GM19463 (cell line): Measurements from ENCODE around the gene ACTR3C.
"Not testable (repeated sequence)": the region's sequence is repeated elsewhere in the genome, so short reads cannot be mapped to it uniquely, and the experiment has no call there.

Experiments
- ATAC-seq: cut with Tn5 transposase; IDR thresholded peaks from one replicate; pipeline ENCODE4 v1.9.1; 2021; ENCODE audit warnings: mild to moderate bottlenecking, moderate library complexity; ENCODE audit not compliant: unreplicated experiment

ACTR3C gene

DNA sequence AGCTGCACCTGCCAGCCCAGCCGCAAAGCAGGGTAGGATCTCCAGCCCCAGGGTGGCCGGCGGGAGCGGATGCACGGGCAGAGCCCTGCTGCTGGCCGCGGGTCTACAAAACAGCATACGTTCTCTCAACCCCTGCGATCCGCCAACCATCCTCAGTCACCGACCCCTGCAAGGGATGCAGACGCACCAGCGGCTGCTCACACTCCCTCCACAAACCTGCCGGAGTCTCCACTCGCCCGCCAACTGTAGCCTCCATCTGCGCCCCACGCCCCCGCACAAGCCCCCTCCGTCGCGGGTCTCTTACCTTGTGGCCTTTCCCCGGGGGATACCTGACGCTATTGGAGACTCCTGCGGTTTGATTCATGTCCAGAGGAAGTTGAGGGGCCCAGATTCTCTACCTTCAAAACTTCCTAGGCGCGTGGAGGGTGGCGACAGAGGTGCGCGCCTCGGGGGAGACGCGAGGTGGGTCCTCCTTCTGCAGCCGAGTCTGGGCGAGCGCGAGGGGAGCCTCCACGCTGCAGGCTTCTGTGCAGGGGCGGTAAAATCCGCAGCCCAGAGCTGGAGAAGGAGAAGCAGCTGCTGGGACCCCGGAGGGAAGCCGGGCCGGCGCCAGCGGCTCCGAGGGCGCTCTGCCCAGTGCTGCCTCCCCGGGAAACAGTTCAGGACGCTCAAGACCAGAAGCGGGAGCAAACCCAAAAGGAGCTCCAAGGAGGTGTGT is 103.2 kb downstream of the ACTR3C start:
- not testable (repeated sequence) for ATAC-seq

DNA sequence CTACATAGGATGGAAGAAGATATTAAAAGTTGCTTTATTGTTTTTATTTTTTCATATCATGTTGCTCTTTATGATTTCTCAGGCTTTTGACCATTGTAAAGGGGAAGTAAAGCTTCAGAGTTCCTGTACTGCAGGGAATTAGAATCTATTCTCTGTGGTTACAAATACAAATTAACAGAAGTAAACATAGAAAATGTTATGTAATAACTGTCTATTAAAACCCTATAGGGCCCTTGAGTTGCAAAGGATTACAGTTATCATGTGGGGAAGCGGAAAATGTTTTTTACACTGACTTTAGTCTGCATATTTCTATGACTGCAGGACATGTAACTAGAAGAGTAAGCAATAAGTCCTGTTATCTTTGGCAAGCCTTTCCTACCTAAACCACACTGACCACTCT is 116.5 kb downstream of the ACTR3C start:
- ATAC-seq = not testable (repeated sequence)

GRCh38 chr7:150205866-150206265 is 117.5 kb downstream of the ACTR3C start:
- ATAC-seq = not testable (repeated sequence)

DNA sequence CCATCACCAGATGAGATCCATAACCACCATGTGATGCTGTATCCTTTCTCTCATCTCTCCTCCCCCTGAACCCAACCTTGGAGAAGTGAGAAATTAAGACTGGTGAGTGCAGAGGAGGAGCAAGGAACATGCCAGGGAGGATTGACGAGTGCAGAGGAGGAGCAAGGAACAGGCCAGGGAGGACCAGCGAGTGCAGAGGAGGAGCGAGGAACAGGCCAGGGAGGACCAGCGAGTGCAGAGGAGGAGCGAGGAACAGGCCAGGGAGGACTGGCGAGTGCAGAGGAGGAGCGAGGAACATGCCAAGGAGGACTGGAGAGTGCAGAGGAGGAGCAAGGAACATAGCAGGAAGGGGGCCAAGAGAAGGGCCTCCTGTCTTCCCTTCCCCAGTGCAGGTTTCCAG is 118.8 kb downstream of the ACTR3C start:
- ATAC-seq = not testable (repeated sequence)

GRCh38 chr7:150202894-150203293 is 120.5 kb downstream of the ACTR3C start:
- not testable (repeated sequence) for ATAC-seq
